ENCODE measurements around the gene RFTN1. TPM values are rescaled to one million over a fixed set of nuclear protein-coding genes. Genes with fewer than 3 reads are reported as not detected.
"Not testable (repeated sequence)": the region's sequence is repeated elsewhere in the genome, so short reads cannot be mapped to it uniquely, and the experiment has no call there.

RFTN1 gene
- total RNA-seq, 1 donor from 2014 or later = 20.9 TPM

GRCh38 chr3:16490062-16490619 lies 23.4 kb downstream of the RFTN1 start:
- peak; percentile 91 for ATAC-seq

DNA sequence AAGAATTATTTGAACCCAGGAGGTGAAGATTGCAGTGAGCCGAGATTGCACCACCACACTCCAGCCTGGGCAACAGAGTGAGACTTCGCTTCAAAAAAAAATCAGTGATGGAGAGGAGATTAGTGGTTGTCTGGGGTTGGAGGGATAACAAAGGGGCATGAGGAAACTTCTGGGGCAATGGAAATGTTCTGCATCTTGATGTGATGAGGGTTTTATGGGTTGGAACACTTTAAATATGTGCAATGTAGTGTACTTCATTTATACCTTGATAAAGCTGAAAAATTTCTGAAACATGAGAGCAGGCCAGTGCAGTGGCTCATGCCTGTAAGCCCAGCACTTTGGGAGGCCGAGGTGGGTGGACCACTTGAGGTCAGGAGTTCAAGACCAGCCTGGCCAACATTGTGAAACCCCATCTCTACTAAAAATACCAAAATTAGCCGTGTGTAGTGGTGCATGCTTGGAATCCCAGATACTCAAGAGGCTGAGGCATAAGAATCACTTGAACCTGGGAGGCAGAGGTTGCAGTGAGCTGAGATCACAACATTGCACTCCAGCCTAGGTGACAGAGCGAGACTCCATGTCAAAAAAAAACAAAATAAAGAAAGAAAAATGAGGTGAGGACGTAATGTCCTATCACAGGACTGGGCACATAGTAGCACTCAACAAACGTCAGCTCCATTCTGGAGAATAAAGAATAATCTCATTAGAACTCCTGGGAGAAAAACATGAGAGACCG lies 24.0 kb downstream of the RFTN1 start:
- not testable (repeated sequence) for DNase-seq (ENCODE audit: low spot score); ATAC-seq

More at GRCh38 chr3:16490062-16490619, 23.4 kb downstream of the RFTN1 start:
- no peak for DNase-seq (ENCODE audit: low spot score)

DNA sequence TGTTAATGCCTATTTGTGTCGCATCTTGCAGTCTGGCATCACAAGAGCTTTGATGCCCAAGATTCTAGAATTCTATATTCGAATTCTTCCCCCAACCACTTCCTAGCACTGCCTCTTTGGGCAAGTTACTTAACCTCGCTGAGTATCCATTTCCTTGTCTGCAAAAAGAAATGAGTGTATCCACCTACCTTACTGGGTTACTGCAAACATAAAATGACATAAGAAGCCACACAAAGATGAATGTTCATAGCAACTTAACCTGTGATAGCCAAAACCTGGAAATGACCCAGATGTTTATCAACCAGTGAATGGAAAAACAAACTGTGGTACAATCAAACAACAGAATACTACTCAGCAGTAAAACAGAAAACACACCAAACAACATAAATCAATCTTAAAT lies 24.9 kb downstream of the RFTN1 start:
- ATAC-seq (no peak), DNase-seq (ENCODE audit: low spot score) (no peak)

DNA sequence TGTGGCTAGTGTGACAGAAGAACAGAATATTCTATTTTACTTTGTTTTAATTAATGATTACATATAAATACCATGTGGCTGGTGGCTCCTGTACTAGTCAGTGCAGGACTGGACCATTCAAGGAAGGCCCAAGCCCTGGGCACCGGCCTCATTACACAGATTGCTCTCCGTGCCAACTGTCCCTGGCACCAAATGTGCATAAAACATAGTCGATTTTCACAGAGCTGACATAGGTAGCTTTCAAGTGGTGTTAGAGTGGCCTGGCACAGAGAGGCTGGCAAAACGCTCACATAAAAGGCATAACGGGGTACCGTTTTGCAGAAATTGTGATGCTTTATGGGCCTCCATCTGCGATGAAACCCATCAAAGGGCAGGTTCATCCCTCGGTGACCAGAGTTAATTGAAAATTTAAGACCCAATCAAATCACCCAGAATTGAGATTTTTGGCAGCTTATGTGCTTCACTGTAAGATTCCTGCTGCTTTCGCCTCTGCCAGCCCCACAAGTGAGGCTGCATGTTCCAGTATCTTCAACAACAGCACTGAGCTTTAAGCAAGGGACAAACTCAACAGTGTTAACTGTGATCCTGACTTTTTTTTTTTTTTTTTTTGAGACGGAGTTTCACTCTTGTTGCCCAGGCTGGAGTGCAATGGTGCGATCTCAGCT lies 25.9 kb downstream of the RFTN1 start:
- no peak for ATAC-seq
- DNase-seq (ENCODE audit: low spot score) = no peak

GRCh38 chr3:16486951-16487480 lies 26.5 kb downstream of the RFTN1 start:
- ATAC-seq = no peak

GRCh38 chr3:16486201-16486600 lies 27.3 kb downstream of the RFTN1 start:
- ATAC-seq = no peak
- DNase-seq (ENCODE audit: low spot score) = no peak

More at GRCh38 chr3:16486951-16487480, 26.5 kb downstream of the RFTN1 start:
- DNase-seq (ENCODE audit: low spot score) = no peak

DNA sequence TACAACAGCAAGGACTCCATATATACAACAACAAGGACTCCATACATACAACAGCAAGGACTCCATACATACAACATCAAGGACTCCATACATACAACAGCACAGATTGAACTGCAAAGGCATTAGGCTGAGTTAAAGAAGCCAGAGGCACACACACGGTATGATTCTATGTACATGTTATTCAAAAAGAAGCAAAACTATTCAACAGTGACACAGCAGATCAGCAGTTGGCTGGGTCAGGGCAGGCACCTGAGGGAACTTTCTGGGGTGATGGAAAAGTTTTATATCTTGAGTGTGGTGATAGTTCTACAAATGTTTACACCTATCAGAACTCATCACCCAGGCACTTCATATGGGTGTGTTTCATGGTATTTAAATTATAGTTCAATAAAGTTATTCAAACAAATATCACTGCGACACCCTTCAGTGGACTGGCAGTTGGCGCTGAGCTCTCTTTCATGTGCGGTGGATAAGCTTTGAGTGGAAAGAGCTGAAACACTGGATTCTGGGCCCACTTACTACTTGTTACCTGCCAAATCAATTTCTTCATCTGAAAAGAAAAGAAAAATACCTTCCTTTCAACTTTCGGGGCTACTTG lies 28.0 kb downstream of the RFTN1 start:
- DNase-seq (ENCODE audit: low spot score) (no peak), ATAC-seq (no peak)

- no peak for DNase-seq (ENCODE audit: low spot score)
- ATAC-seq = no peak
These were observed 28.5 kb downstream of the RFTN1 start for GRCh38 chr3:16484984-16485383.

DNA sequence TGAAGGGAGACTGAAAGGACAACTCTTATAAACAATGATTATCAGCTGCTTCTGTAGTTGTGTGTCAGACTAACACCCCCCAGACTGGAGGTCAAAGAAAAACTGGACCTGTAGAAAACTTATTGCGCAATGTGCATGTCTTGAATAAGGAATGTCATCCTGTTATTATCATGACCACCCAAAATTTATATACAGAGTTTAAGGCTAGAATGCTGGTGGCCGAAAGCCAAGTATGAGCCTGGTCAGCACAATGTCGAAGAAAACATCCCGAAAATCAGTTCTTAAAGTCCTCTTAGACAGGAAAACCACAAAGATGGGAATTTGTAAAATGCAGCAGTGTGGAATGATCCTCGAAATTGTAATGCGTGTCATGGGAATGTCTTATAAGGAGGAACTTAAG lies 29.3 kb downstream of the RFTN1 start:
- no peak for DNase-seq (ENCODE audit: low spot score)

DNA sequence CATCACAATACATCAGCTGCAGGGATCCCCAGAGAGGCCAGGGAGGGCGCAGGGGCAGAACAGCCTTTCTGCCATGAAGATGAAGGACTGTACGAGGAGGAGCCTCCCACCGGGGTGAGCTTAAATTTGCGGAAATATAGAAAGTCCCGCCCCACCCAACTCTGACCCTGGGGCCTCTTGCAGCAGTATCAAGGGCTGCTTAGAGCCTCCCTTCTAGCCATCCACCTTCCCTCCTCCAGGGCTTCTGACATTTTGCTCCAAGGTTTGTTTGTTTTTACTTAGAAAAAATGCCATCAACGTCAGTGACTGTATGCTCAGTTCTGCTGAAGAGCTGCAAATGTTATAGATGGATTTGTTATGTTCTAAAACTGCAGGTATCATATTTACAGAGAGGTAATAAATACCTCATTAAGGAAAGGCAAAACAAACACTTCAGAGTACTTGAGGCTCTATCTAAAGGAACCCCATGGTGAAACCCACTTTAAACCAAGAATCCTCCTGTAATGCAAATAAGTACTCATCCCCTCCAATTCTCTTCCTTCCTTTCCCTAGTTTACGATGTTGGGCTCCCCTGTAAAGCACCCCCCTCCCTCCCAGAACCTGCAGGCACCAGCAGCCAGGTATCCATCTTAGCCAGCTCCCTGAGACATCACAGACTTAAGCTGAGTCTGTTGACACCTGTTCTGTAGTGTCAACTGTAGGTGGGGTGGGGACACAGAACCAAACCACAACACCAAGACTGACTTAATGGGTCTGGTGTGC lies 30.5 kb downstream of the RFTN1 start:
- ATAC-seq (peak; percentile 40), DNase-seq (ENCODE audit: low spot score) (no peak)

More for the DNA sequence above, 29.3 kb downstream of the RFTN1 start:
- peak; percentile 33 for ATAC-seq

DNA sequence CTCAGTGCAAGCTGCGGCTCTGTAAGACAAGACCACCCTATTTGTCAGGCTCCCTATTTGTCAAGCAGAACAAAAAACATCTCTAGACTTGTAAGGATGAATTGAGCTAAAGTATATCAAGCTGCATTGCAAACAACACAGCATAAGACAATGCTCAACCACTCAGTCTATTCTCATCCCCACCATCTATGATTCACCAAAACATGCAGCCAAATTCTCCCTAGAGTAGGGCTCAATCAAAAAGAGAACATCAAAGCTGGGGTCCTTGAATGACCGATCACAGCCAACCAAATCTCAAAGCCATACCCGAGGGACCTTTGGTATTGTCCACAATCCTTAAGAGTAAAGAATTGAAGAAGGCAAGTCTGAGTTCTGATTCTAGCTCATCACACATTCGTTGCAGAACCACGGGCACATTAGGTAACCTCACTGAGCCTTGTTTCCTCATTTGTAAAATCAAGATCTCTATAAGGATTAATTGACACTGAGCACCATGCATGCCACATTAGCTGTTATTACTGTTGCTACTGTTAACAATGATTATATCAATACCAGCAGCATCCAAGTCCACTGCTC lies 31.2 kb downstream of the RFTN1 start:
- ATAC-seq = no peak
- no peak for DNase-seq (ENCODE audit: low spot score)

- no peak for ATAC-seq
These were observed 32.0 kb downstream of the RFTN1 start for GRCh38 chr3:16481546-16481897.

GRCh38 chr3:16480861-16481545 lies 32.5 kb downstream of the RFTN1 start:
- ATAC-seq (no peak), DNase-seq (ENCODE audit: low spot score) (no peak)

More at GRCh38 chr3:16481546-16481897, 32.0 kb downstream of the RFTN1 start:
- DNase-seq (ENCODE audit: low spot score) = no peak

DNA sequence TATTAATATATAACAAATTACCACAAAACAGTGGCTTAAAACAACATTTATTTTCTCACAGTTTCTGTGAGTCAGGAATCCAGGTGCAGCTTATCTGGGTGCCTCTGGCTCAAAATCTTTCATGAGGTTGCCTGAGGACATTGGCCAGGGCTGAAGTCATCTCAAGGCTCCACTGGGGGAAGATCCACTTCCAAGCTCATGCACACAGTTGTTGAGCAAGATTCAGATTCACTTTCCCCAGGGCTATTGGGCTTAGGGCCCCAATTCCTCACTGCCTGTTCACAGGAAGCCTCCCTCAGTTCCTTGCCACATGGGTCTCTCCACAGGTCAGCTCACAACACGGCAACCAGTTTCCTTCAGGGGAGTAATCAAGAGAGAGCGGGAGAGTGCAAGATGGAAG lies 35.0 kb downstream of the RFTN1 start:
- DNase-seq (ENCODE audit: low spot score) = no peak

DNA sequence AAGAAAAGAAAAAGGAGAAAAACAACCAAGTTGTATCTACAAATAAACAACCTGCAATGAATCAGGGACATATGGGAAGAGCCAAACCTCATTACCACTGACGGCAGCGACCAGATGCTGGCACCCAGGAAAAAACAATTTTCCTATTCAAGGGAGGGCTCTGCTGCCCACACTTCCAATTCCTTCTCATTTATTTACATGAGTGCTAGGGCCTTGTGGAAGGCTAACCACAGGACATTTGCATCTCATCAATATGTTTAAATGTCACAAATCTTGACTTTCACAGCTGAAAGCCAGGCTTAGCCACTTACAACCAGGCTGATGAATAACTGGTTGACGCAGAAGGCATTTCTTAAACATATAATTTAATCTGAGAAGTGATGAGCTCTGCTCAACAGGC lies 36.0 kb downstream of the RFTN1 start:
- DNase-seq (ENCODE audit: low spot score) (no peak), ATAC-seq (no peak)

More for the DNA sequence above, 35.0 kb downstream of the RFTN1 start:
- ATAC-seq = no peak

- ATAC-seq = no peak
These were observed 36.4 kb downstream of the RFTN1 start for GRCh38 chr3:16477056-16477455.

GRCh38 chr3:16476636-16477035 lies 36.9 kb downstream of the RFTN1 start:
- ATAC-seq (no peak), DNase-seq (ENCODE audit: low spot score) (no peak)

More at GRCh38 chr3:16477056-16477455, 36.4 kb downstream of the RFTN1 start:
- no peak for DNase-seq (ENCODE audit: low spot score)

- ATAC-seq (no peak), DNase-seq (ENCODE audit: low spot score) (no peak)
These were observed 37.7 kb downstream of the RFTN1 start for GRCh38 chr3:16475766-16476165.

- ATAC-seq (no peak), DNase-seq (ENCODE audit: low spot score) (no peak)
These were observed 38.6 kb downstream of the RFTN1 start for GRCh38 chr3:16474920-16475319.

DNA sequence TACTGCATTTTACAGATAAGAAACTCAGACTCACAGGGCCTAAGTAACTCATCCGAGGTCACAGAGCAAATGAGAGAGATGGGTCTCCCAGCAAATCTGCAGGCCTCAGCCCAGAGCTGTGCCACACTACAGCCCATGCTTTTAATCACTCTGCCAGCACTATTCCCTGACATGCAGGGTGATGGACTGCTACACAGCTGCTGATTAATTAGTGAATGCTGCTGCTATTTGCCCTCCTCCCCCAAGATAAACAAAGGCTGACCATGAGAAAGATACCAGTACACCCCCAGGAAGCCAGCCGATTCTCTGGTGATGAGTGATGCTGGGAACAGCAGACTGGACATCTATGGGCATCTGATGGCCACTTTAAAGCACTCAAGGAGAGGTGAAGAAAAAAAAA lies 39.3 kb downstream of the RFTN1 start:
- DNase-seq (ENCODE audit: low spot score) = no peak
- no peak for ATAC-seq

Measured in left lobe of liver (tissue), 2 donors.